ENCODE measurements around the gene OR1G1.
"Not testable (repeated sequence)": the region's sequence is repeated elsewhere in the genome, so short reads cannot be mapped to it uniquely, and the experiment has no call there.

The OR1G1 gene

GRCh38 chr17:3127451-3127850 is at the start of gene OR1G1:
TSS of gene OR1G1 (minus strand) at chr17:3127551. CDS start at chr17:3127551, 0 bp downstream.
- no peak for DNase-seq (ENCODE audit: low read depth)

DNA sequence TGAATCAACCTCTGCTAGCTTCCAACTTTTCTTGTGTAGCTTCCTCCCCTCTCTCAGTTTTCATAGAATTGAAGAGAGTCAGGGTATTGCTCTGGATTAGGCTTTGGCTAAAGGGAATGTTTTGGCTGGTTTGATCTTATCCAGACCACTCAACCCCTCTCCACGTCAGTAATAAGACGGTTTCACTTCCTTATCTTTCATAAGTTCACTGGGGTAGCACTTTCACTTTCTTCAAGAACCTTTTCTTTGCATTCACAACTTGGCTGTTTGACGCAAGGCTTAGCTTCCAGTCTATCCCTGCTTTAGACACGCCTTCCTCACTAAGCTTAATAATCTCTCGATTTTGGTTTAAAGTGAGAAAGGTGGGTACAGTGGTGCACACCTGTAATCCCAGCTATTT is 40.2 kb upstream of the OR1G1 start:
- no peak for DNase-seq (ENCODE audit: low read depth)

DNA sequence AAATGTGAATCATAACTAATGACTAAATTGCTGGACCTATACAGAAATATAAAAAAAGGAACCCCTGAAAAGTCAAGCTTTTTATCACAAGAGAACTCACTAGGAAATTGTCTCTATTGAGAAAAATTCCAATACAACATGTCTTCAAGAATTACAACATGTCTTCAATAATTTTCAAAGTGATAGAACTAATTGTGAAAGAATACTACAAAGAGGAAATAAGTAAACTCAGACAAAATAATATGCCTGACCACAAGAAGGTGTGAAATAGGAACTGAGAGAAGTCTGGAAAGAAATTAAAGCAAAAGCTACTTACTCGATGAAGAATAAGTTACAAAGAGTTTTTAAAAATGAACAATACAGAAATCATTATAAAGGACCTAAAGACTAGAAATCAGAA is 29.9 kb upstream of the OR1G1 start:
- no peak for DNase-seq (ENCODE audit: low read depth)

DNA sequence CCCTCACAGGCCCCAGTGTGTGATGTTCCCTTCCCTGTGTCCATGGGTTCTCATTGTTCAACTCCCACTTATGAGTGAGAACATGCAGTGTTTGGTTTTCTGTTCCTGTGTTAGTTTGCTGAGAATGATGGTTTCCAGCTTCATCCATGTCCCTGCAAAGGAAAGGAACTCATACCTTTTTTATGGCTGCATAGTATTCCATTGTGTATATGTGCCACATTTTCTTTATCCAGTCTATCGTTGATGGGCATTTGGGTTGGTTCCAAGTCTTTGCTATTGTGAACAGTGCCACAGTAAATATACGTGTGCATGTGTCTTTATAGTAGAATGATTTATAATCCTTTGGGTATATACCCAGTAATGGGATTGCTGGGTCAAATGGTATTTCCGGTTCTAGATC is 10.1 kb upstream of the OR1G1 start:
- DNase-seq (ENCODE audit: low read depth) = not testable (repeated sequence)

- no peak for DNase-seq (ENCODE audit: low read depth)
Measured at GRCh38 chr17:3104322-3104721, 23.0 kb downstream of the OR1G1 start, which contains the start of gene OR1D2. TSS of gene OR1D2 (minus strand) at chr17:3104422. CDS start at chr17:3092996, 11,426 bp downstream.
